ENCODE results near the gene MON1B.

DNA sequence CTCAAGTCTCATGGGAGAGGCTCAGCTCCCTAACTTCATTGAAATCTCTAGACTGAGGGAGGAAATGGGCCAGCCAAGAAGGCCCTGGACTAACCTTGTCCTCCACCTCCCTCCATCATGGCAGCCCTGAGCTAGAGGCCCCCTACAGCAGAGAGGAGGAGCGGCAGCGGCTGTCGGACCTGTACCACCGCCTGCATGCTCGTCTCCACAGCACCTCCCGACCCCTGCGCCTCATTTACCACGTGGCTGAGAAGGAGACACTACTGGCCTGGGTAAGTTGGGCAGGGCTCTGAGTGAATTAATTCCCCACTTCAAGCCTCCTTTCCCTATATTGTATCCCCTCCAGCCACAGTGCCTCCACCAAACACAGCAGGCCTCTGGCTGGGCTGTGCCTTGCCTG, 4.4 kb downstream of the MON1B start:
- TF ChIP-seq SUPT20H (IDR thresholded peaks at IDR 0.05; ENCODE audit: borderline replicate concordance, control insufficient read depth, low read depth, low read length) (no peak), HCFC1 (IDR thresholded peaks at IDR 0.05; ENCODE audit: low read length) (no peak), CHD4 (IDR thresholded peaks at IDR 0.05) (no peak), POLR2AphosphoS5 (IDR thresholded peaks at IDR 0.05; ENCODE audit: low read length) (no peak), EP300 (IDR thresholded peaks at IDR 0.05; ENCODE audit: borderline replicate concordance in 1 of 2, control insufficient read depth in 1 of 2, low read depth in 2 of 2, low read length in 2 of 2) (no peak)
- TF ChIP-seq, protein P1, sequence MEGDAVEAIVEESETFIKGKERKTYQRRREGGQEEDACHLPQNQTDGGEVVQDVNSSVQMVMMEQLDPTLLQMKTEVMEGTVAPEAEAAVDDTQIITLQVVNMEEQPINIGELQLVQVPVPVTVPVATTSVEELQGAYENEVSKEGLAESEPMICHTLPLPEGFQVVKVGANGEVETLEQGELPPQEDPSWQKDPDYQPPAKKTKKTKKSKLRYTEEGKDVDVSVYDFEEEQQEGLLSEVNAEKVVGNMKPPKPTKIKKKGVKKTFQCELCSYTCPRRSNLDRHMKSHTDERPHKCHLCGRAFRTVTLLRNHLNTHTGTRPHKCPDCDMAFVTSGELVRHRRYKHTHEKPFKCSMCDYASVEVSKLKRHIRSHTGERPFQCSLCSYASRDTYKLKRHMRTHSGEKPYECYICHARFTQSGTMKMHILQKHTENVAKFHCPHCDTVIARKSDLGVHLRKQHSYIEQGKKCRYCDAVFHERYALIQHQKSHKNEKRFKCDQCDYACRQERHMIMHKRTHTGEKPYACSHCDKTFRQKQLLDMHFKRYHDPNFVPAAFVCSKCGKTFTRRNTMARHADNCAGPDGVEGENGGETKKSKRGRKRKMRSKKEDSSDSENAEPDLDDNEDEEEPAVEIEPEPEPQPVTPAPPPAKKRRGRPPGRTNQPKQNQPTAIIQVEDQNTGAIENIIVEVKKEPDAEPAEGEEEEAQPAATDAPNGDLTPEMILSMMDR (IDR thresholded peaks at IDR 0.05 in 2 of 3, conservative IDR thresholded peaks at IDR 0.05 in 1 of 3; ENCODE audit: control insufficient read depth in 2 of 3, extremely low read depth in 1 of 3, insufficient read depth in 1 of 3, low read depth in 3 of 3, low read length in 3 of 3): no peak

All from GM12878 (cell line).